Astrocyte (in vitro differentiated cells and primary cell): ENCODE results near the gene BTBD10. TPM values are rescaled to one million over a fixed set of nuclear protein-coding genes. Genes with fewer than 3 reads are reported as not detected.

ENCODE experiments used
- DNase-seq: peaks from one replicate; pipeline ENCODE4 v3.0.0-alpha.2; 2010; ENCODE audit warnings: low read depth
- FAIRE-seq: peaks from 2 replicates; lab custom pipeline; 2011; peaks lifted over from hg19 to GRCh38; lab: Jason Lieb, UNC
- H2AFZ ChIP-seq: 2 replicates; pipeline ENCODE4 v1.6.0; 2012; ENCODE audit warnings: low read depth, low read length, inconsistent platforms
- H3K27ac ChIP-seq: 2 replicates; pipeline ENCODE4 v1.5.1; 2011; ENCODE audit warnings: low read depth, low read length, inconsistent platforms
- H3K27me3 ChIP-seq: 2 replicates; pipeline ENCODE4 v1.6.0; 2011; ENCODE audit warnings: low read length, inconsistent platforms; ENCODE audit not compliant: insufficient read depth
- H3K36me3 ChIP-seq: 2 replicates; pipeline ENCODE4 v1.5.1; 2011; ENCODE audit warnings: low read length, inconsistent platforms; ENCODE audit not compliant: insufficient read depth
- H3K4me1 ChIP-seq: 2 replicates; pipeline ENCODE4 v1.5.1; 2011; ENCODE audit warnings: low read length, inconsistent platforms; ENCODE audit not compliant: insufficient read depth
- H3K4me2 ChIP-seq: 2 replicates; pipeline ENCODE4 v1.6.0; 2012; ENCODE audit warnings: low read length, inconsistent platforms
- H3K4me3 ChIP-seq: 2 replicates; pipeline ENCODE4 v1.5.1; 2011; ENCODE audit warnings: low read depth, mild to moderate bottlenecking, low read length, inconsistent platforms; ENCODE audit not compliant: insufficient read depth
- H3K79me2 ChIP-seq: 2 replicates; pipeline ENCODE4 v1.6.0; 2012; ENCODE audit warnings: mild to moderate bottlenecking, low read length, inconsistent platforms; ENCODE audit not compliant: insufficient read depth
- H3K9ac ChIP-seq: 2 replicates; pipeline ENCODE4 v1.6.0; 2012; ENCODE audit warnings: mild to moderate bottlenecking, low read length, inconsistent platforms
- H3K9me3 ChIP-seq: 2 replicates; pipeline ENCODE4 v1.5.1; 2012; ENCODE audit warnings: low read depth, mild to moderate bottlenecking, low read length, inconsistent platforms; ENCODE audit not compliant: insufficient read depth
- H4K20me1 ChIP-seq: 2 replicates; pipeline ENCODE4 v1.6.0; 2012; ENCODE audit warnings: low read length, inconsistent platforms; ENCODE audit not compliant: insufficient read depth
- H3K27ac Mint-ChIP-seq: one replicate; pipeline ENCODE4 v1.8.0; 2021; ENCODE audit warnings: mild to moderate bottlenecking, mixed read lengths; ENCODE audit not compliant: unreplicated experiment
- H3K27me3 Mint-ChIP-seq: one replicate; pipeline ENCODE4 v1.8.0; 2021; ENCODE audit warnings: low read depth, mixed read lengths; ENCODE audit not compliant: unreplicated experiment
- H3K36me3 Mint-ChIP-seq: one replicate; pipeline ENCODE4 v1.8.0; 2021; ENCODE audit warnings: low read depth, mixed read lengths; ENCODE audit not compliant: unreplicated experiment
- H3K4me1 Mint-ChIP-seq: one replicate; pipeline ENCODE4 v1.8.0; 2021; ENCODE audit warnings: low read depth, mixed read lengths; ENCODE audit not compliant: unreplicated experiment
- H3K4me3 Mint-ChIP-seq: one replicate; pipeline ENCODE4 v1.8.0; 2021; ENCODE audit warnings: mild to moderate bottlenecking, moderate library complexity, mixed read lengths; ENCODE audit not compliant: unreplicated experiment
- H3K9me3 Mint-ChIP-seq: one replicate; pipeline ENCODE4 v1.8.0; 2021; ENCODE audit warnings: mild to moderate bottlenecking, mixed read lengths; ENCODE audit not compliant: unreplicated experiment
- CTCF ChIP-seq: IDR thresholded peaks from 2 replicates; pipeline ENCODE4 v1.5.1; 2011; ENCODE audit warnings: low read depth, mild to moderate bottlenecking, inconsistent platforms, low read length, moderate library complexity; ENCODE audit not compliant: insufficient read depth
- EZH2 ChIP-seq: IDR thresholded peaks from 2 replicates; pipeline ENCODE4 v1.6.1; 2012; ENCODE audit warnings: mild to moderate bottlenecking, low read length, inconsistent platforms; ENCODE audit not compliant: insufficient read depth
- total RNA-seq: library from RNA; stranded (reverse); gene quantifications from 2 replicates; pipeline ENCODE4 v1.2.1, GENCODE V29; 2021

BTBD10 gene
- total RNA-seq, 1 donor from 2014 or later: 58.9 TPM

DNA sequence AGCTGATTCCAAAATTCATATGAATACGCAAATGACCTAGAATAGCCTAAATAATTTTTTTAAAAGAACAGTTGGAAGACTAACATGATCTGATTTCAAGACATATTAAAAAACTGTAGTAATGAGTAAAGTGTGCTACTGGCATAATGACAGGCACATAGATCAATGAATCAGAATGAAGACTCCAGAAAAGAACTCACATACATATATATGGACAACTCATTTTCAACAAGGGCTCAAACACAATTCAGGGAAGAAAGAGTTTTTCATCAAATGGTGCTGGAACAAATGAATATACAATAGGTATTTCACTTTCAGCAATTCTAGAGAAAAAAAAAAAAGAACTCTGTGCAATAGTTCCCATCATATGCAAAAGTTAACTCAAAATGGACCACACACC lies 33.7 kb downstream of the BTBD10 start:
- H3K27me3 ChIP-seq: no peaks in the 10 kb centered on the region
- Mint-ChIP-seq H3K9me3 (peaks cover 5% of the 10 kb centered on the region), H3K4me3 (no peak overlapping the region), H3K27me3 (no peaks in the 10 kb centered on the region), H3K4me1 (peaks cover 10% of the 10 kb centered on the region), H3K36me3 (peaks cover 6% of the 10 kb centered on the region), H3K27ac (no peak overlapping the region)
- no peak overlapping the region for H3K27ac ChIP-seq
- no peak overlapping the region for H2AFZ ChIP-seq
- FAIRE-seq (no peak), DNase-seq (no peak)
- no peak overlapping the region for H3K9ac ChIP-seq
- no peaks in the 10 kb centered on the region for H3K9me3 ChIP-seq
- peaks cover 14% of the 10 kb centered on the region for H4K20me1 ChIP-seq
- TF ChIP-seq EZH2 (no peak), CTCF (no peak)
- H3K79me2 ChIP-seq: peaks cover 84% of the 10 kb centered on the region
- H3K36me3 ChIP-seq: peaks cover 3% of the 10 kb centered on the region
- no peak overlapping the region for H3K4me2 ChIP-seq
- H3K4me3 ChIP-seq: no peak overlapping the region
- no peaks in the 10 kb centered on the region for H3K4me1 ChIP-seq

GRCh38 chr11:13427440-13427839 lies 35.6 kb downstream of the BTBD10 start:
- FAIRE-seq (no peak), DNase-seq (no peak)
- H3K27me3 Mint-ChIP-seq: no peaks in the 10 kb centered on the region
- peaks cover 6% of the 10 kb centered on the region for H3K36me3 Mint-ChIP-seq
- no peak for TF ChIP-seq CTCF
- no peak for TF ChIP-seq EZH2
- no peaks in the 10 kb centered on the region for H3K4me1 ChIP-seq
- H3K36me3 ChIP-seq: peaks cover 3% of the 10 kb centered on the region
- no peaks in the 10 kb centered on the region for H3K27me3 ChIP-seq
- no peak overlapping the region for H3K27ac Mint-ChIP-seq
- no peak overlapping the region for H3K9ac ChIP-seq
- H3K4me3 Mint-ChIP-seq: no peak overlapping the region
- no peaks in the 10 kb centered on the region for H3K9me3 ChIP-seq
- H4K20me1 ChIP-seq: peaks cover 20% of the 10 kb centered on the region
- no peak overlapping the region for H3K4me2 ChIP-seq
- no peak overlapping the region for H2AFZ ChIP-seq
- peaks cover 89% of the 10 kb centered on the region for H3K79me2 ChIP-seq
- peaks cover 16% of the 10 kb centered on the region for H3K4me1 Mint-ChIP-seq
- peaks cover 5% of the 10 kb centered on the region for H3K9me3 Mint-ChIP-seq
- no peak overlapping the region for H3K4me3 ChIP-seq
- H3K27ac ChIP-seq: no peak overlapping the region

DNA sequence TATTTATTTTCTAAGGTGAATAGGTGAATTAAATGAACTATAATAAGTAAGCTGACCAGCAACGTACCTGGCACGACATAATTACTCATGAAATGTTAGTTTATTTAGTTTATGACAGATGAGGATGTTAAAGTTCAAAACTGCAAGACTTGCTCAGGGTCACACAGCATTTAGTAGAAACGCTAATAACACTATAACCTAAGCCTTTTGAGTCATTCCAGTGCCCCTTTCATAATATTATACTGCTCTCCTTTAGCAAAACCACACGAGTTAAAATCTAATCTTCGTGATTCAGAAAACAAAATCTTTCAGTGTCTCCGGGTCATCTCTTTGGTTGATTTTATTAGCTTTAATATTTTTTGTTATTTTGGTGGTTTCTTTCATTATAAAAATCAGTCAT lies 39.6 kb downstream of the BTBD10 start:
- peaks cover 2% of the 10 kb centered on the region for H3K36me3 ChIP-seq
- no peak overlapping the region for H3K4me3 ChIP-seq
- H3K27me3 ChIP-seq: no peaks in the 10 kb centered on the region
- DNase-seq (no peak), FAIRE-seq (no peak)
- no peaks in the 10 kb centered on the region for H3K27me3 Mint-ChIP-seq
- H3K9ac ChIP-seq: no peak overlapping the region
- H3K79me2 ChIP-seq: peaks cover 66% of the 10 kb centered on the region
- H3K4me2 ChIP-seq: no peak overlapping the region
- H3K27ac Mint-ChIP-seq: no peak overlapping the region
- no peaks in the 10 kb centered on the region for H3K9me3 ChIP-seq
- peaks cover 16% of the 10 kb centered on the region for H3K4me1 Mint-ChIP-seq
- peaks cover 5% of the 10 kb centered on the region for H3K9me3 Mint-ChIP-seq
- TF ChIP-seq EZH2: no peak
- TF ChIP-seq CTCF: no peak
- no peak overlapping the region for H2AFZ ChIP-seq
- peaks cover 7% of the 10 kb centered on the region for H3K36me3 Mint-ChIP-seq
- peaks cover 20% of the 10 kb centered on the region for H4K20me1 ChIP-seq
- no peaks in the 10 kb centered on the region for H3K4me1 ChIP-seq
- no peak overlapping the region for H3K4me3 Mint-ChIP-seq
- no peak overlapping the region for H3K27ac ChIP-seq
